Neural cell (in vitro differentiated cells): Measurements from ENCODE around the gene NDNF. TPM values are rescaled to one million over a fixed set of nuclear protein-coding genes. Genes with fewer than 3 reads are reported as not detected.

Source experiments
- H2AFZ ChIP-seq: fragments of 200-600, 300-800 bp; sonication (generic), shearing (Covaris generic); 2 replicates; pipeline ENCODE4 v1.6.0; 2014; ENCODE audit warnings: low read depth, mild to moderate bottlenecking, antibody characterized with exemption, low read length, moderate library complexity
- H3F3A ChIP-seq: fragments of 200-600 bp; shearing (Covaris generic); 2 replicates; pipeline ENCODE4 v1.6.1; 2016; ENCODE audit warnings: mild to moderate bottlenecking, moderate library complexity, mixed read lengths, antibody characterized with exemption, low read length; ENCODE audit not compliant: insufficient read depth, poor library complexity, severe bottlenecking
- H3K27ac ChIP-seq: fragments of 200-600, 300-800 bp; sonication (generic), shearing (Covaris generic); 2 replicates; pipeline ENCODE4 v1.5.1; 2014; ENCODE audit warnings: mild to moderate bottlenecking, low read length, moderate library complexity
- H3K27me3 ChIP-seq: fragments of 300-800, 200-600 bp; sonication (generic), shearing (Covaris generic); 2 replicates; pipeline ENCODE4 v1.6.0; 2014; ENCODE audit warnings: mild to moderate bottlenecking, low read depth, low read length, moderate library complexity; ENCODE audit not compliant: insufficient read depth
- H3K36me3 ChIP-seq: fragments of 300-800, 200-600 bp; sonication (generic), shearing (Covaris generic); 2 replicates; pipeline ENCODE4 v1.5.1; 2014; ENCODE audit warnings: mild to moderate bottlenecking, antibody characterized with exemption, low read length, moderate library complexity; ENCODE audit not compliant: insufficient read depth
- H3K4me2 ChIP-seq: fragments of 300-800, 200-600 bp; sonication (generic), shearing (Covaris generic); 2 replicates; pipeline ENCODE4 v1.6.0; 2014; ENCODE audit warnings: mild to moderate bottlenecking, low read length
- H3K4me3 ChIP-seq: fragments of 300-800, 200-600 bp; sonication (generic), shearing (Covaris generic); 2 replicates; pipeline ENCODE4 v1.5.1; 2014; ENCODE audit warnings: mild to moderate bottlenecking, low read length, moderate library complexity
- H3K79me2 ChIP-seq: fragments of 200-600 bp; shearing (Covaris generic); replicated peaks from 2 replicates; pipeline ENCODE4 v1.6.0; 2014; ENCODE audit warnings: mild to moderate bottlenecking, low read length, moderate library complexity; ENCODE audit not compliant: insufficient read depth
- H3K9ac ChIP-seq: fragments of 300-800, 200-600 bp; sonication (generic), shearing (Covaris generic); 2 replicates; pipeline ENCODE4 v1.6.1; 2016; ENCODE audit warnings: mild to moderate bottlenecking, low read length, mixed read lengths
- H3K9me2 ChIP-seq: fragments of 200-600 bp; shearing (Covaris generic); 2 replicates; pipeline ENCODE4 v1.6.1; 2016; ENCODE audit warnings: mild to moderate bottlenecking, low read length, mixed read lengths; ENCODE audit not compliant: insufficient read depth
- H3K9me3 ChIP-seq: fragments of 200-600, 300-800 bp; sonication (generic), shearing (Covaris generic); 2 replicates; pipeline ENCODE4 v1.6.1; 2016; ENCODE audit warnings: mild to moderate bottlenecking, mixed run types, low read length, moderate library complexity, mixed read lengths
- H4K20me1 ChIP-seq: fragments of 200-600 bp; shearing (Covaris generic); 2 replicates; pipeline ENCODE4 v1.6.1; 2016; ENCODE audit warnings: mild to moderate bottlenecking, mixed run types; ENCODE audit not compliant: insufficient read depth
- CTCF ChIP-seq: fragments of 450-650 bp; IDR thresholded peaks from 2 replicates; pipeline ENCODE4 v1.5.1; 2014; ENCODE audit warnings: antibody characterized with exemption, mild to moderate bottlenecking, moderate library complexity; ENCODE audit not compliant: poor library complexity, severe bottlenecking
- EP300 ChIP-seq: fragments of 450-650 bp; conservative IDR thresholded peaks from 2 replicates; pipeline ENCODE4 v1.6.1; 2014; ENCODE audit warnings: antibody characterized with exemption, mild to moderate bottlenecking, moderate library complexity; ENCODE audit not compliant: poor library complexity, severe bottlenecking
- EZH2 ChIP-seq: fragments of 200-600, 300-800 bp; shearing (Covaris generic), sonication (generic); IDR thresholded peaks from 2 replicates; pipeline ENCODE4 v1.6.1; 2014; ENCODE audit warnings: antibody characterized with exemption, low read length, borderline replicate concordance, mild to moderate bottlenecking; ENCODE audit not compliant: insufficient read depth, poor library complexity, severe bottlenecking
- MXI1 ChIP-seq: fragments of 450-650 bp; conservative IDR thresholded peaks from 2 replicates; pipeline ENCODE4 v1.6.1; 2014; ENCODE audit warnings: antibody characterized with exemption, mild to moderate bottlenecking; ENCODE audit not compliant: poor library complexity, severe bottlenecking
- POLR2AphosphoS5 ChIP-seq: IDR thresholded peaks from 2 replicates; pipeline ENCODE4 v1.6.1; 2012
- RAD21 ChIP-seq: fragments of 450-650 bp; conservative IDR thresholded peaks from 2 replicates; pipeline ENCODE4 v1.6.1; 2014; ENCODE audit warnings: antibody characterized with exemption, mild to moderate bottlenecking, moderate library complexity
- REST ChIP-seq: IDR thresholded peaks from 2 replicates; pipeline ENCODE4 v1.6.1; 2012; ENCODE audit warnings: borderline replicate concordance
- SMC3 ChIP-seq: fragments of 450-650 bp; conservative IDR thresholded peaks from 2 replicates; pipeline ENCODE4 v1.6.1; 2014; ENCODE audit warnings: antibody characterized with exemption, mild to moderate bottlenecking, moderate library complexity; ENCODE audit not compliant: poor library complexity
- TAF1 ChIP-seq: IDR thresholded peaks from 2 replicates; pipeline ENCODE4 v1.6.1; 2012; ENCODE audit warnings: low read depth
- polyA plus RNA-seq: library from polyadenylated mRNA; depleted of rRNA; stranded (reverse); fragments of >200 nt; gene quantifications from 2 replicates; pipeline ENCODE4 v1.2.3, GENCODE V29; 2014

NDNF gene
- polyA plus RNA-seq, 1 donor from 2014 or later, result 4.3 TPM

- no peaks in the 10 kb centered on the region for H3F3A ChIP-seq
Measured at GRCh38 chr4:121015421-121015820, 56.9 kb downstream of the NDNF start.

GRCh38 chr4:121014544-121014943, 57.8 kb downstream of the NDNF start:
- Histone ChIP-seq H3K79me2 (no peaks in the 10 kb centered on the region), H3K36me3 (no peaks in the 10 kb centered on the region), H4K20me1 (no peaks in the 10 kb centered on the region), H3K9ac (no peak overlapping the region), H3K27ac (no peak overlapping the region), H3K9me3 (no peaks in the 10 kb centered on the region), H2AFZ (no peak overlapping the region), H3K27me3 (no peaks in the 10 kb centered on the region), H3K4me2 (no peak overlapping the region), H3K4me3 (no peak overlapping the region), H3K9me2 (no peaks in the 10 kb centered on the region), H3F3A (no peaks in the 10 kb centered on the region)
- TF ChIP-seq RAD21 (no peak), EZH2 (no peak), MXI1 (no peak), REST (no peak), CTCF (no peak), TAF1 (no peak), SMC3 (no peak), EP300 (no peak), POLR2AphosphoS5 (no peak)

More at GRCh38 chr4:121015421-121015820, 56.9 kb downstream of the NDNF start:
- no peak overlapping the region for H3K4me3 ChIP-seq
- no peak for TF ChIP-seq POLR2AphosphoS5
- no peak for TF ChIP-seq SMC3
- TF ChIP-seq EP300, result no peak
- H3K79me2 ChIP-seq, result no peaks in the 10 kb centered on the region
- no peaks in the 10 kb centered on the region for H4K20me1 ChIP-seq
- H3K9ac ChIP-seq, result no peak overlapping the region
- no peak overlapping the region for H3K27ac ChIP-seq
- H3K36me3 ChIP-seq, result no peaks in the 10 kb centered on the region
- no peak overlapping the region for H2AFZ ChIP-seq
- no peaks in the 10 kb centered on the region for H3K9me2 ChIP-seq
- H3K27me3 ChIP-seq, result no peaks in the 10 kb centered on the region
- H3K9me3 ChIP-seq, result no peaks in the 10 kb centered on the region
- H3K4me2 ChIP-seq, result no peak overlapping the region
